Dermis microvascular lymphatic vessel endothelial cell (primary cell): Measurements from ENCODE around the gene SDK2. TPM values are rescaled to one million over a fixed set of nuclear protein-coding genes. Genes with fewer than 3 reads are reported as not detected.

Experiments used
- DNase-seq, 2 donors: peaks; one replicate each; pipeline versions ENCODE4 v3.0.0 to v3.0.0-alpha.2; 2010; ENCODE audit warnings: low read depth in 2 of 2
- total RNA-seq: library from RNA; depleted of rRNA; stranded (reverse); fragments of >200 nt; gene quantifications from 2 replicates; pipeline ENCODE4 v1.2.1, GENCODE V29; 2014

Gene SDK2
- total RNA-seq, 1 donor from 2014 or later: not detected

DNA sequence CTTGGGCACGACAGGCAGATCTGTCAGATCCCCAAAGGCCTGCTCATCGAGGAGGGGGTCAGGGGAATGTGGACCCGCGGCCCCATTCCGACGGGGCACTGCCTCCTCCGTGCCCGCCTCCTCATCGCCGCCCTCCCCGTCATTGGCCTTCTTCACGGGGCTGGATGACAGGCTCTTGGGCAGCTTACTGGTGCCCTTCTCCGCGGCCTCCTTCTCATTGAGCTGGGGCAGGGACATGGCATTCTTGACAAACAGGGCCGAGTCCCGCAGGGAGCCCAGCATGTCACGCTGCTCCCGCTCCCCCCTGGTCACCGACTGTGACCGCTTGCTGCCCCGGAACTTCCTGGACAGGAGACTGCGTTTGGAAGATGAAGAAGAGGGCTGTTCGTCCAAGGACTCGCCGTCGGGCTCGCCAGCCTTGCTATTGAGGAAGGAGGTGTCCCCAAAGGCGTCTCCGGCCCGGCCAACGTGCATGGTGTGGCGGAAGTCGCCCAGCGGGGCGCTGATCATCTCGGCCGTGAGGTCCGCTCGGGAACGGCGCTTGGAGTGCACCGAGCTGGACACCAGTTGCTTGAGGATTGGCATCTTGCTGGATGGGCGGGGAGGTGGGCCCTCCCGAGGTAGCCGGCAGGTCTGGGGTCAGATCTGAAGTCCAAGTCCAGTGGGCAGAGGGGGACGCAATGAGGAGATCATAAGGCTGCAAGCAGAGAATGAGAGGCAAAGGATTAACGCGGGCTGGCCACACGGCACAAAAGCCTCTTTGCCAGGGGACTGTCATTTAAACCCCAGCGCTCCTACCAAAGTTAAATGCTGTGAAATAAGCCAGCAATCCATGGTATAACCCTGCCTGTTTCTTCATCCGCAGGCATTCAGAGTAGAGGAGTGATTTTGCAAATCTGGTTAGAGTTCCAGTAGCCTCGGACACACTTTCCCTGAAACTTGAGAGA, 358.1 kb downstream of the SDK2 start:
- no peak for DNase-seq

DNA sequence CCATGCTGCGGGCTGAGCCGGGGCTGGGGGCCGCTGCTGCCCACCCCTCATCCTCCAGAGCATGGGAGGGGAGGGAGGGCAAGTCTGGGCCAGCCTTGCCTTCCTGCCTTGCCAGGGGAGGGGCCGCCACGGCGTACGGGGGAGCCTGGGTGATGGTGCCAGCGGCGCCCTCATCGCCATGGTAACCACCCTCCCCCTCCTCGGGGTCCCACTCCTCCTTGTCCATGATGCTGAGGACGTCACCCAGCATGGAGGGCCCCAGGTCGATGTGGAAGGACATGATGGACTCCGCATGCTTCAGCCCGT, 358.7 kb downstream of the SDK2 start:
- no peak for DNase-seq

DNA sequence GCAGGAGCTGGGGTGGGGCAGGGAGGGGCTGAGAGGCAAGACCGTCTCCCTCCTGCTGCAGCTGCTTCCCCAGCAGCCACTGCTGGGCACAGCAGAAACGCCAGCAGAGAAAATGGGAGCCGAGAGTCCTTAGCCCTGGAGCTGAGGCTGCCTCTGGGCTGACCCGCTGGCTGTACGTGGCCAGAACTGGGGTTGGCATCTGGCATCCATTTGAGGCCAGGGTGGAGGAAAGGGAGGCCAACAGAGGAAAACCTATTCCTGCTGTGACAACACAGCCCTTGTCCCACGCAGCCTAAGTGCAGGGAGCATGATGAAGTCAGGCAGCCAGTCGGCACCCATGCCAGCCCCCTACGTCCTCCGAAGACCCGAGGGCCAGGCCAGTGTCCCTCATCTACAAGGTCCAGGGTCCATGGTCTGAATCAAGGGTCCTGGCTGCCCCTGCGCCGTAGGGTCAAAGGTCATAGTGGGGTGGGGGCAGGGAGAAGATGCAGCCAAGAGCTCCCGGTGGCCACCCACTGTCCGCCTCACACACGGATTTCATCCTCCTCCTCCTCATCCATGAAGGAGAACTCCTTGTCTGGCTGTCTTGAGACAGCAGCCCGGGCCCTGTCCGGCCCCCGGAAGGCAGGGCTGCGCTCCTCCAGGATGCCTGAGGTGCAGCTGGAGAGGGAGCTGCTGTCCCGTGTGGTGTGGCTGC, 359.2 kb downstream of the SDK2 start:
- DNase-seq: no peak
